Ishikawa (cell line): Measurements from ENCODE around the gene EVC2.

Source experiments
- CEBPB ChIP-seq: IDR thresholded peaks from 2 replicates; pipeline ENCODE4 v1.6.1; 2012
- RAD21 ChIP-seq: IDR thresholded peaks from 2 replicates; pipeline ENCODE4 v1.6.1; 2012; ENCODE audit warnings: low read depth

DNA sequence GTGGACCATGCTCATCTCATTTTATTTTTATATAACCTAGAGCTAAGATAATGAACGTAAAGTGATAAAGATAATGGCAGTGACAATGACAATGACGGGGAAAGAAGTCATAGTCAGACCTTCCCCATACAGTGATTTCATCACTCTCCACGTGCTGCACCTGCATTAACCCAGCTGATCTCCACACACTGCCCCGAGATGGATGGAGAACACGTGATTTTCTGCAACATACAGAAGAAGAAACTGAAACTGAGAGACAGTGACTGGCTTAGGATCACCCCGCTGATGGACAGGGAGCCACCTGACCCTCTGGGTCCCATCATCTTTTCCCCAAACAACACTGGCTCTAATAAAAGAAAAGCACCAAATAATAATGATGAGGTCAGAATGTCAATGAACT lies 22.0 kb downstream of the EVC2 start:
- TF ChIP-seq CEBPB, result no peak
- TF ChIP-seq RAD21, result no peak
